NK-92 (cell line): Measurements from ENCODE around the gene SLC2A14.
"Not testable (repeated sequence)": the region's sequence is repeated elsewhere in the genome, so short reads cannot be mapped to it uniquely, and the experiment has no call there.

Source experiments
- DNase-seq: peaks from one replicate; lab custom pipeline; 2025; ENCODE audit not compliant: unreplicated experiment; lab: John Stamatoyannopoulos, UW

Gene SLC2A14

GRCh38 chr12:7870335-7870734, 2.4 kb downstream of the SLC2A14 start:
- DNase-seq = no peak

- no peak for DNase-seq
These were observed 3.6 kb downstream of the SLC2A14 start for GRCh38 chr12:7869137-7869536.

GRCh38 chr12:7868391-7868790, 4.3 kb downstream of the SLC2A14 start:
- no peak for DNase-seq

GRCh38 chr12:7864601-7865150, 8.0 kb downstream of the SLC2A14 start:
- DNase-seq = no peak

- not testable (repeated sequence) for DNase-seq
These were observed 9.8 kb downstream of the SLC2A14 start for GRCh38 chr12:7862814-7863348.

GRCh38 chr12:7862301-7862700, 10.4 kb downstream of the SLC2A14 start:
- DNase-seq = not testable (repeated sequence)

GRCh38 chr12:7859552-7859951, 13.2 kb downstream of the SLC2A14 start:
- DNase-seq = no peak

- DNase-seq = no peak
These were observed 14.7 kb downstream of the SLC2A14 start for GRCh38 chr12:7857971-7858370.

- DNase-seq = no peak
These were observed 16.2 kb downstream of the SLC2A14 start for GRCh38 chr12:7856516-7856915.

- no peak for DNase-seq
These were observed 19.2 kb downstream of the SLC2A14 start for GRCh38 chr12:7853557-7853956.

- DNase-seq = not testable (repeated sequence)
These were observed 21.1 kb downstream of the SLC2A14 start for GRCh38 chr12:7851622-7852081.

GRCh38 chr12:7850099-7850498, 22.6 kb downstream of the SLC2A14 start:
- DNase-seq = not testable (repeated sequence)

- DNase-seq = not testable (repeated sequence)
These were observed 24.7 kb downstream of the SLC2A14 start for GRCh38 chr12:7848098-7848422.

- DNase-seq = not testable (repeated sequence)
These were observed 25.3 kb downstream of the SLC2A14 start for GRCh38 chr12:7847226-7848097.

GRCh38 chr12:7844116-7844515, 28.6 kb downstream of the SLC2A14 start:
- no peak for DNase-seq

- not testable (repeated sequence) for DNase-seq
These were observed 29.1 kb downstream of the SLC2A14 start for GRCh38 chr12:7843583-7843982.

- not testable (repeated sequence) for DNase-seq
These were observed 29.6 kb downstream of the SLC2A14 start for GRCh38 chr12:7843149-7843548.

- not testable (repeated sequence) for DNase-seq
These were observed 30.3 kb downstream of the SLC2A14 start for GRCh38 chr12:7842444-7842843.

GRCh38 chr12:7839848-7840247, 32.9 kb downstream of the SLC2A14 start:
- DNase-seq = not testable (repeated sequence)

- DNase-seq = not testable (repeated sequence)
These were observed 33.5 kb downstream of the SLC2A14 start for GRCh38 chr12:7839226-7839625.

- DNase-seq = no peak
These were observed 35.3 kb downstream of the SLC2A14 start for GRCh38 chr12:7837366-7837765.

GRCh38 chr12:7835766-7836165, 36.9 kb downstream of the SLC2A14 start:
- DNase-seq = no peak
